Measurements from ENCODE around the gene RASAL2. TPM values are rescaled to one million over a fixed set of nuclear protein-coding genes. Genes with fewer than 3 reads are reported as not detected.
"Not testable (repeated sequence)": the region's sequence is repeated elsewhere in the genome, so short reads cannot be mapped to it uniquely, and the experiment has no call there.

RASAL2 gene
- total RNA-seq, 1 donor from 2014 or later = 12.4 TPM

GRCh38 chr1:178502330-178502714 is 408.4 kb downstream of the RASAL2 start:
- H3K4me3 ChIP-seq (ENCODE audit: low read depth, low read length) = no peak overlapping the region
- DNase-seq (ENCODE audit: low read depth) (no peak), FAIRE-seq (no peak)
- H3K36me3 ChIP-seq (ENCODE audit: control insufficient read depth, insufficient read depth, low read length) = no peaks in the 10 kb centered on the region
- TF ChIP-seq CTCF (IDR thresholded peaks at IDR 0.05; ENCODE audit: insufficient read depth, low read length, severe bottlenecking) = no peak
- H3K27me3 ChIP-seq (ENCODE audit: control insufficient read depth, insufficient read depth, low read length) = peaks cover 1% of the 10 kb centered on the region

GRCh38 chr1:178502856-178503255 is 409.0 kb downstream of the RASAL2 start:
- FAIRE-seq = no peak
- no peak for DNase-seq (ENCODE audit: low read depth)
- peaks cover under 1% of the 10 kb centered on the region for H3K27me3 ChIP-seq (ENCODE audit: control insufficient read depth, insufficient read depth, low read length)
- no peak for TF ChIP-seq CTCF (IDR thresholded peaks at IDR 0.05; ENCODE audit: insufficient read depth, low read length, severe bottlenecking)
- H3K36me3 ChIP-seq (ENCODE audit: control insufficient read depth, insufficient read depth, low read length) = no peaks in the 10 kb centered on the region
- H3K4me3 ChIP-seq (ENCODE audit: low read depth, low read length) = no peak overlapping the region

GRCh38 chr1:178503316-178503715 is 409.4 kb downstream of the RASAL2 start:
- DNase-seq (ENCODE audit: low read depth); H3K27me3 ChIP-seq (ENCODE audit: control insufficient read depth, insufficient read depth, low read length); FAIRE-seq; H3K4me3 ChIP-seq (ENCODE audit: low read depth, low read length); H3K36me3 ChIP-seq (ENCODE audit: control insufficient read depth, insufficient read depth, low read length): not testable (repeated sequence)

- Histone ChIP-seq H3K27me3 (ENCODE audit: control insufficient read depth, insufficient read depth, low read length) (no peaks in the 10 kb centered on the region), H3K4me3 (ENCODE audit: low read depth, low read length) (no peak overlapping the region), H3K36me3 (ENCODE audit: control insufficient read depth, insufficient read depth, low read length) (no peaks in the 10 kb centered on the region)
- DNase-seq (ENCODE audit: low read depth) (no peak), FAIRE-seq (no peak)
- no peak for TF ChIP-seq CTCF (IDR thresholded peaks at IDR 0.05; ENCODE audit: insufficient read depth, low read length, severe bottlenecking)
Measured at GRCh38 chr1:178503849-178504248, 409.9 kb downstream of the RASAL2 start.

- H3K27me3 ChIP-seq (ENCODE audit: control insufficient read depth, insufficient read depth, low read length) = no peaks in the 10 kb centered on the region
- no peak for TF ChIP-seq CTCF (IDR thresholded peaks at IDR 0.05; ENCODE audit: insufficient read depth, low read length, severe bottlenecking)
- H3K4me3 ChIP-seq (ENCODE audit: low read depth, low read length) = no peak overlapping the region
- no peaks in the 10 kb centered on the region for H3K36me3 ChIP-seq (ENCODE audit: control insufficient read depth, insufficient read depth, low read length)
- no peak for FAIRE-seq
- no peak for DNase-seq (ENCODE audit: low read depth)
Measured at GRCh38 chr1:178504286-178504685, 410.4 kb downstream of the RASAL2 start.

GRCh38 chr1:178506177-178506576 is 412.3 kb downstream of the RASAL2 start:
- Histone ChIP-seq H3K27me3 (ENCODE audit: control insufficient read depth, insufficient read depth, low read length) (no peaks in the 10 kb centered on the region), H3K36me3 (ENCODE audit: control insufficient read depth, insufficient read depth, low read length) (no peaks in the 10 kb centered on the region), H3K4me3 (ENCODE audit: low read depth, low read length) (no peak overlapping the region)
- no peak for TF ChIP-seq CTCF (IDR thresholded peaks at IDR 0.05; ENCODE audit: insufficient read depth, low read length, severe bottlenecking)
- no peak for DNase-seq (ENCODE audit: low read depth)
- FAIRE-seq = no peak
